Measurements from ENCODE around the gene UBAC2.

DNA sequence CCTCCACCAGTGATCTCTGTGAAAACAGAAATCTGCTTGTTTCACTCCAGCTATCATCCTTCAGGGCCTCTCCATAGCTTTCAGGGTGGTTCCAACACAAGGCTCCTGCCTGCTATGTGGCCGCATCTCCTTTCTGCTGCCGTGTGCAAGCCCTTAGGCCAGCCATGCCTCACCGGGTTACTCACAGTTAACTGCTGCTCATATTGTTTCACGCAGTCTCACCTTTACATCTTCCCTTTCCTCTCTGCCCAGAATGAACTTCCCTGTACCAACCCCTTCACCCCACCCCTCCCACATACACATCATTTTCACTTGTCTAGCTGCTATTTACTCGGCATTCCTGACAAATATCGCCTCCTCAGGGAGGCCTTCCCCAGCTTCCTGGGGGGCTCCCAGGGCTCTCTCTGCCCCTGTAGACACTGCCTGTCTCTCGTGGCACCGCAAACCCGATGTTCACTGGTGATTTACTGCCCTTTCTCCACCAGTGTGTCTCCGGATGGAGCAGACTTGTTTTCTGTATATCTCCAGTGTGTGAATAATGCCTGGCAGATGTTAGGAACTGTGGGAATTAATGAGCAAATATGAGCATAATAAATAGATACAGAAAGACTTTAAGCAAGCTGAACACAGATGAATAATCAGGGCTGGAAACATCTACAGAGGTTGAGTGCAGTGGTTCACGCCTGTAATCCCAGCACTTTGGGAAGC, 145.8 kb downstream of the UBAC2 start:
- no peak for TF ChIP-seq EZH2 (IDR thresholded peaks at IDR 0.05; ENCODE audit: borderline replicate concordance, low read length)
- TF ChIP-seq, protein P1, sequence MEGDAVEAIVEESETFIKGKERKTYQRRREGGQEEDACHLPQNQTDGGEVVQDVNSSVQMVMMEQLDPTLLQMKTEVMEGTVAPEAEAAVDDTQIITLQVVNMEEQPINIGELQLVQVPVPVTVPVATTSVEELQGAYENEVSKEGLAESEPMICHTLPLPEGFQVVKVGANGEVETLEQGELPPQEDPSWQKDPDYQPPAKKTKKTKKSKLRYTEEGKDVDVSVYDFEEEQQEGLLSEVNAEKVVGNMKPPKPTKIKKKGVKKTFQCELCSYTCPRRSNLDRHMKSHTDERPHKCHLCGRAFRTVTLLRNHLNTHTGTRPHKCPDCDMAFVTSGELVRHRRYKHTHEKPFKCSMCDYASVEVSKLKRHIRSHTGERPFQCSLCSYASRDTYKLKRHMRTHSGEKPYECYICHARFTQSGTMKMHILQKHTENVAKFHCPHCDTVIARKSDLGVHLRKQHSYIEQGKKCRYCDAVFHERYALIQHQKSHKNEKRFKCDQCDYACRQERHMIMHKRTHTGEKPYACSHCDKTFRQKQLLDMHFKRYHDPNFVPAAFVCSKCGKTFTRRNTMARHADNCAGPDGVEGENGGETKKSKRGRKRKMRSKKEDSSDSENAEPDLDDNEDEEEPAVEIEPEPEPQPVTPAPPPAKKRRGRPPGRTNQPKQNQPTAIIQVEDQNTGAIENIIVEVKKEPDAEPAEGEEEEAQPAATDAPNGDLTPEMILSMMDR (IDR thresholded peaks at IDR 0.05; ENCODE audit: low read length) = no peak

All from OCI-LY1 (cell line).